Chondrocyte (in vitro differentiated cells): ENCODE measurements around the gene GMPPA. TPM values are rescaled to one million over a fixed set of nuclear protein-coding genes. Genes with fewer than 3 reads are reported as not detected.

ENCODE experiments used
- DNase-seq: peaks from one replicate; pipeline ENCODE4 v3.0.0; 2021; ENCODE audit warnings: mixed read lengths, low spot score
- H3K27ac Mint-ChIP-seq: one replicate; pipeline ENCODE4 v1.8.0; 2021; ENCODE audit warnings: mild to moderate bottlenecking, moderate library complexity, mixed read lengths; ENCODE audit not compliant: unreplicated experiment
- H3K27me3 Mint-ChIP-seq: 2 replicates; pipeline ENCODE4 v1.8.0; 2021; ENCODE audit warnings: low read depth, mixed read lengths
- H3K36me3 Mint-ChIP-seq: 2 replicates; pipeline ENCODE4 v1.8.0; 2021; ENCODE audit warnings: low read depth, mixed read lengths
- H3K4me1 Mint-ChIP-seq: 2 replicates; pipeline ENCODE4 v1.8.0; 2021; ENCODE audit warnings: low read depth, mild to moderate bottlenecking, mixed read lengths
- H3K4me3 Mint-ChIP-seq: one replicate; pipeline ENCODE4 v1.8.0; 2021; ENCODE audit warnings: mild to moderate bottlenecking, moderate library complexity, mixed read lengths; ENCODE audit not compliant: unreplicated experiment
- H3K9me3 Mint-ChIP-seq: 2 replicates; pipeline ENCODE4 v1.8.0; 2021; ENCODE audit warnings: low read depth, mixed read lengths
- total RNA-seq: library from RNA; stranded (reverse); gene quantifications from 3 replicates; pipeline ENCODE4 v1.2.1, GENCODE V29; 2021
- TF ChIP-seq, protein P1 (sequence below): fragments of 200-600 bp; sonication (generic); IDR thresholded peaks from 2 replicates; pipeline ENCODE4 v1.5.0; 2021; ENCODE audit warnings: antibody characterized with exemption, mild to moderate bottlenecking, moderate library complexity

The GMPPA gene
- total RNA-seq, 1 donor from 2014 or later = 60.9 TPM

DNA sequence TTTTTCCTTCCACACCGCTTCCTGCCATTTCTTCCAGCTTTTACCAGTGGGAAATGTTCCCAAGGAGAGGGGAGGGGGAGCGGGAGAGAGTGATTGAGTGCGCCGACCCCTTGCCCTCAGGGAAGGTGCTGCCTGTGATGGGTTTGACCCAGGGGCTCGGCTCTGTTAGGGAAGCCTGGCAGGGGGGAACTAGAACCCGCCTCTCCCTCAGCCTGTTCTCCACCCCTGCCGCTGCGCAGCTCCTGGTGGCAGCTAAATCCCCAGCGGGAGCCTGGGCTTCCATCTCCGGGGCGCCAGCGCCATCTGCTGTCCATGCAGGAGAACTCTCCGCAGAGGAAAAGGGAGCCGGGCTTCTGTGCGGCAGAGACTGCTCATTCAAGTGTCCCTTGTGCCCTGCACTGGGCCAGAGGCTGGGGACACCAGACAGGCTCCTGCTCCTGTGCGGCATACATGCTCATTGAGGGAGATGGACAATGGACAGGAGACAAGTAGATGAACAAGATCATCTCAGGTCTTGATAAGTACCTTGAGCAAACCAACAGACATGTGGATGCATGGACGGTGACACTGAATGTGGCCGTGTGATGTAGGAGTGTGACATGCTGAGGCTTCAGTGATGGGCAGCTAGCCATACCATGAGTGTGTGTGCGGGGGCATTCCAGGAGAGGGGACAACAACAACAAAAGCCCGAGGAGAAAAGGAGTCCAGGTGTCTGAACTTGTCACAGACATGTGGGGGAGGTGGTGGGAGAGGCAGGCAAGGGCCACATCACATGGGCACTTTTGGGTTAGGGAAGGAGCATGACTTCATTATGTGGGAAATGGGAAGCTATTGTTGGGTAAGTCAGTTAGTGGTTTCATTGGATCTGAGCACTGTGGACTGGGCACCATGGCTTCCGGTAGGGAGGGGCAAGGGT lies 31.6 kb downstream of the GMPPA start:
- H3K36me3 Mint-ChIP-seq = no peaks in the 10 kb centered on the region
- H3K9me3 Mint-ChIP-seq = no peaks in the 10 kb centered on the region
- TF ChIP-seq, protein P1, sequence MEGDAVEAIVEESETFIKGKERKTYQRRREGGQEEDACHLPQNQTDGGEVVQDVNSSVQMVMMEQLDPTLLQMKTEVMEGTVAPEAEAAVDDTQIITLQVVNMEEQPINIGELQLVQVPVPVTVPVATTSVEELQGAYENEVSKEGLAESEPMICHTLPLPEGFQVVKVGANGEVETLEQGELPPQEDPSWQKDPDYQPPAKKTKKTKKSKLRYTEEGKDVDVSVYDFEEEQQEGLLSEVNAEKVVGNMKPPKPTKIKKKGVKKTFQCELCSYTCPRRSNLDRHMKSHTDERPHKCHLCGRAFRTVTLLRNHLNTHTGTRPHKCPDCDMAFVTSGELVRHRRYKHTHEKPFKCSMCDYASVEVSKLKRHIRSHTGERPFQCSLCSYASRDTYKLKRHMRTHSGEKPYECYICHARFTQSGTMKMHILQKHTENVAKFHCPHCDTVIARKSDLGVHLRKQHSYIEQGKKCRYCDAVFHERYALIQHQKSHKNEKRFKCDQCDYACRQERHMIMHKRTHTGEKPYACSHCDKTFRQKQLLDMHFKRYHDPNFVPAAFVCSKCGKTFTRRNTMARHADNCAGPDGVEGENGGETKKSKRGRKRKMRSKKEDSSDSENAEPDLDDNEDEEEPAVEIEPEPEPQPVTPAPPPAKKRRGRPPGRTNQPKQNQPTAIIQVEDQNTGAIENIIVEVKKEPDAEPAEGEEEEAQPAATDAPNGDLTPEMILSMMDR = peak; percentile 98
- H3K27ac Mint-ChIP-seq = no peak overlapping the region
- H3K27me3 Mint-ChIP-seq = peaks cover 41% of the 10 kb centered on the region
- DNase-seq = no peak
- peak overlapping the region; percentile 43 for H3K4me3 Mint-ChIP-seq
- no peaks in the 10 kb centered on the region for H3K4me1 Mint-ChIP-seq

DNA sequence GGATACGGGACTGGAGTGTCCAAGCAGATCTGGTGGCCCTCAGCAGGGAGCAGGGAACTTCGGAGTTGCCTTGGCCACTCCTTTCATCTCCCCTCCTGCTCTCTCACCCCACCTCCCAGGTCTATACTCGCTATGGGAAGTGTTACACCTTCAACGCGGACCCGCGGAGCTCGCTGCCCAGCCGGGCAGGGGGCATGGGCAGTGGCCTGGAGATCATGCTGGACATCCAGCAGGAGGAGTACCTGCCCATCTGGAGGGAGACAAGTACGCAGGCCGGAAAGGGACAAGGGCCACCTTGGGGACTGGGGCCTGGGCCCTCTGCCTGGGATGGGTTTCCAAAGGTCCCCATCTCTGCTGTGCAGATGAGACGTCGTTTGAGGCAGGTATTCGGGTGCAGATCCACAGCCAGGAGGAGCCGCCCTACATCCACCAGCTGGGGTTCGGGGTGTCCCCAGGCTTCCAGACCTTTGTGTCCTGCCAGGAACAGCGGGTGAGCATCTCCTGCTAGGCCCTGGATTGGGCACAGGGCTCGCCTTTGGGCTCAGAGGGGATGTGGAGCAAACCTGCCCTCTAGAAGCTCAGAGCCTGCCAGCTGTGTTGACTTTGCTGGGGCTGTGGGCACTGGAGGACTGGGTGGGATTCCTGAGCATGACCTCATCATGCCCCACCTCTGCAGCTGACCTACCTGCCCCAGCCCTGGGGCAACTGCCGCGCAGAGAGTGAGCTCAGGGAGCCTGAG lies 33.1 kb downstream of the GMPPA start:
- peaks cover 33% of the 10 kb centered on the region for H3K27me3 Mint-ChIP-seq
- H3K4me3 Mint-ChIP-seq = no peak overlapping the region
- H3K9me3 Mint-ChIP-seq = no peaks in the 10 kb centered on the region
- DNase-seq = no peak
- no peaks in the 10 kb centered on the region for H3K36me3 Mint-ChIP-seq
- H3K4me1 Mint-ChIP-seq = no peaks in the 10 kb centered on the region
- no peak overlapping the region for H3K27ac Mint-ChIP-seq
- TF ChIP-seq, protein P1 = no peak

DNA sequence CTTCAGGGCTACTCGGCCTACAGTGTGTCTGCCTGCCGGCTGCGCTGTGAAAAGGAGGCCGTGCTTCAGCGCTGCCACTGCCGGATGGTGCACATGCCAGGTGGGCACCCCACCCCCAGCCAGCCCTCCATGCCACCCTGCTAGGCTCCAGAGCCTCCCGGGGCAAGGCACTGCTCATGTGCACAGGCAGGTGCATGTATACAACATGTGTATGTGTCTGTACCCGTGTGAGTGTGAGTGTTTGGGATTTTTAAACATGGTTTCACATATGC lies 33.6 kb downstream of the GMPPA start:
- H3K27me3 Mint-ChIP-seq = peaks cover 29% of the 10 kb centered on the region
- no peak for DNase-seq
- TF ChIP-seq, protein P1 = no peak
- no peak overlapping the region for H3K27ac Mint-ChIP-seq
- H3K36me3 Mint-ChIP-seq = no peaks in the 10 kb centered on the region
- no peaks in the 10 kb centered on the region for H3K4me1 Mint-ChIP-seq
- no peaks in the 10 kb centered on the region for H3K9me3 Mint-ChIP-seq
- H3K4me3 Mint-ChIP-seq = no peak overlapping the region

DNA sequence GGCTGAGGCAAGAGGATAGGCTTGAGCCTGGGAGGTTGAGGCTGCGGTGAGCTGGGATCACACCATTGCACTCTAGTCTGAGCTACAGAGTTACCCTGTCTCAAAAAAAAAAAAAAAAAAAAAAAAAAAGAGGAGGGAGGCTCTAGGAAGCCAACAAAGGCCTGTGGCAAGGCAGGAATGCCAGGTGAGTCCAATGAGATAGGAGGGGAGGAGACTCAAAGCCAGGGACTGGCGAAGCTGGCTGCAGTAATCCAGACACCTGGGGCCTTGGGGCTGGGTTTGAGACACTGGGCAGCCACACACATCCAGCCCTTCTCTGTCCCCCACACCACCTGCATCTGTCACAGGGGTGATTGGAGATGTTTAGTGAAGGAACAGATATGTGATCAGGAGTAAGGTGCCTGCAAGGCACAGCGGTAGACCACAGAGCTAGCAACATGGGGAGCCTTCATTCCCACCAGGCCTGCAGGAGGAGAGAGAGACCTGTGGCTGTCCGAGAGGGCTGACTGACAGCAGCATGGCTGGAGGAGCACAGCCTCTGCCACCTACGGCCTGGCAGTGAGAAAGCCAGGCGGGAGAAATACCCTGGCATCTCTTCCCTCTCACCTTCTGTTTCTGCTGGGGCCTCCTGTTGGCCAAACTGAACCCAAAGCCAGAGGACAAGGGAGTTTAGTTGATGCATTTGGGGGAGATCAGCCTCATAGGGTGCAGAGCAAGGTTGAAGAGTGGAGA lies 35.4 kb downstream of the GMPPA start:
- DNase-seq = no peak
- Mint-ChIP-seq H3K4me1 (peaks cover 11% of the 10 kb centered on the region), H3K27me3 (peaks cover 17% of the 10 kb centered on the region), H3K27ac (no peak overlapping the region), H3K36me3 (peaks cover 5% of the 10 kb centered on the region), H3K4me3 (no peak overlapping the region), H3K9me3 (no peaks in the 10 kb centered on the region)
- TF ChIP-seq, protein P1 = no peak

DNA sequence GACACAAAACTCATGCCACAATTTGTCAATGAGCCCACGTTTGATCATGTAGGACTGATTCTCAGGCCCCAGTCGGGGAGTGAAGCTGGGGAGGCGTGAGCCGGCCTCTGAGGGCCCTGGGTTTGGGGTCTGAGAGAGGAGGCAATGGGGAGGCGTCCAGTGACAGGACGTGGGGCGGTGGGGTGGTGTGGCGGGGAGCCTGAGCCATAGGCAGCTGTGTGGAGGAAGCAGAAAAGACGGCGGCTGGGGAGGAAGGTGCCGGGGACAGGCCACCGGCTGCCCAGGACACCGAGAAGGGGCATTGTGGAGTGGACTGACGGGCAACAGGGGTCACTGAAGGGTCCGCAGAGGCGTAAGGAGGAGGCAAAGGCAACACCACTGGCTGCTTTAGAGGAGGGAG lies 37.7 kb downstream of the GMPPA start:
- TF ChIP-seq, protein P1 = no peak
- no peaks in the 10 kb centered on the region for H3K9me3 Mint-ChIP-seq
- H3K4me3 Mint-ChIP-seq = no peak overlapping the region

More for the DNA sequence above, 37.7 kb downstream of the GMPPA start:
- DNase-seq = no peak
- Mint-ChIP-seq H3K27ac (no peak overlapping the region), H3K4me1 (peaks cover 16% of the 10 kb centered on the region), H3K36me3 (peaks cover 15% of the 10 kb centered on the region), H3K27me3 (peaks cover under 1% of the 10 kb centered on the region)
